CD4-positive, alpha-beta T cell (primary cell): ENCODE results near the gene MYO1D. TPM values are rescaled to one million over a fixed set of nuclear protein-coding genes. Genes with fewer than 3 reads are reported as not detected.
"Not testable (repeated sequence)": the region's sequence is repeated elsewhere in the genome, so short reads cannot be mapped to it uniquely, and the experiment has no call there.

Experiments used
- ATAC-seq: fragments of 200-7000 bp; cut with Tn5 transposase; one replicate; pipeline ENCODE4 v1.10.0; 2022; ENCODE audit warnings: mild to moderate bottlenecking; ENCODE audit not compliant: poor library complexity
- CTCF ChIA-PET: fragments of 350-600 bp; sonication (Branson Sonifier 250); formaldehyde crosslinking; loops from one replicate; lab custom pipeline; 2021; ENCODE audit warnings: antibody characterized with exemption, inconsistent platforms; lab: Charles Lee
- POLR2A ChIA-PET: fragments of 350-600 bp; sonication (Branson Sonifier 250); formaldehyde crosslinking; loops from one replicate; lab custom pipeline; 2021; ENCODE audit warnings: antibody characterized with exemption, inconsistent platforms; lab: Charles Lee
- DNase-seq, 14 experiments: peaks; one replicate each; pipeline ENCODE4 v3.0.0-alpha.2; 2013 to 2020; ENCODE audit warnings: mixed read lengths in 2 of 14
- H3K27ac ChIP-seq, 2 donors: one replicate each; pipeline versions ENCODE4 v1.5.1 to v1.7.0; 2013; ENCODE audit warnings: low read length in 2 of 2, low read depth in 1 of 2, mild to moderate bottlenecking in 1 of 2
- H3K27me3 ChIP-seq, 2 experiments: 1 replicate in 1 of 2; 2 replicates in 1 of 2; pipeline versions ENCODE4 v1.6.1 to v1.7.0; 2013; ENCODE audit warnings: low read length in 2 of 2, control low read depth in 1 of 2, mild to moderate bottlenecking in 1 of 2, moderate library complexity in 1 of 2; ENCODE audit not compliant: insufficient read depth in 2 of 2, control insufficient read depth in 1 of 2
- H3K36me3 ChIP-seq: one replicate; pipeline ENCODE4 v1.6.1; 2013; ENCODE audit warnings: low read length, control low read depth; ENCODE audit not compliant: insufficient read depth
- H3K4me1 ChIP-seq: one replicate; pipeline ENCODE4 v1.6.1; 2013; ENCODE audit warnings: low read length, control low read depth; ENCODE audit not compliant: insufficient read depth
- H3K4me3 ChIP-seq: one replicate; pipeline ENCODE4 v1.5.1; 2013; ENCODE audit warnings: mild to moderate bottlenecking, low read length, moderate library complexity
- H3K9me3 ChIP-seq, 2 experiments: 1 replicate in 1 of 2; 2 replicates in 1 of 2; pipeline versions ENCODE4 v1.6.1 to v1.7.0; 2013; ENCODE audit warnings: low read length in 2 of 2, mild to moderate bottlenecking in 2 of 2, control low read depth in 1 of 2, moderate library complexity in 1 of 2; ENCODE audit not compliant: control insufficient read depth in 1 of 2, insufficient read depth in 1 of 2
- H3K27ac Mint-ChIP-seq: one replicate; pipeline ENCODE4 v1.8.0; 2020; ENCODE audit warnings: mixed read lengths
- H3K27me3 Mint-ChIP-seq: one replicate; pipeline ENCODE4 v1.8.0; 2021; ENCODE audit warnings: mixed read lengths
- H3K36me3 Mint-ChIP-seq: one replicate; pipeline ENCODE4 v1.8.0; 2021; ENCODE audit warnings: low read depth, mixed read lengths
- H3K4me1 Mint-ChIP-seq: one replicate; pipeline ENCODE4 v1.8.0; 2021; ENCODE audit warnings: low read depth, mixed read lengths
- H3K4me3 Mint-ChIP-seq: one replicate; pipeline ENCODE4 v1.8.0; 2020; ENCODE audit warnings: mild to moderate bottlenecking, mixed read lengths
- H3K9me3 Mint-ChIP-seq: one replicate; pipeline ENCODE4 v1.8.0; 2020; ENCODE audit warnings: mixed read lengths
- CTCF ChIP-seq: fragments of 200-600 bp; IDR thresholded peaks from one replicate; pipeline ENCODE4 v1.8.0; 2022; ENCODE audit warnings: antibody characterized with exemption, mild to moderate bottlenecking
- intact Hi-C, 2 experiments: fragments of 100-400 bp; cut with DNase I in 1 of 2; cut with micrococcal nuclease in 1 of 2; formaldehyde crosslinking; loops; one replicate each; pipeline versions ENCODE4 v1.15.1 to v1.9.0; 2023 to 2025; cut with DNase I, micrococcal nuclease
- total RNA-seq, 174 experiments: library from RNA in 2 of 174; stranded (reverse) in 2 of 174; gene quantifications; one replicate each; pipeline ENCODE4 v1.2.3 and lab custom pipeline; 2021 to 2026

Gene MYO1D
- total RNA-seq, 2 experiments from 2014 or later, result 5.8 to 6.4 TPM

GRCh38 chr17:32921017-32921416, 44.1 kb upstream of the MYO1D start:
- POLR2A ChIA-PET, result no interaction called here

GRCh38 chr17:32920293-32920692, 43.4 kb upstream of the MYO1D start:
- intact Hi-C loops, result no loop called here
- H3K4me1 Mint-ChIP-seq, result no peaks in the 10 kb centered on the region
- ChIA-PET POLR2A (no interaction called here), CTCF (interaction anchor here (0.7 kb wide), 1 partner anchor 49 kb away, joined by 3 read pairs; no protein-coding TSS in a partner anchor)
- H3K36me3 Mint-ChIP-seq, result no peaks in the 10 kb centered on the region
- no peak overlapping the region for H3K4me3 Mint-ChIP-seq
- no peak for TF ChIP-seq CTCF
- no peak overlapping the region for H3K4me3 ChIP-seq
- ATAC-seq, result no peak
- no peak overlapping the region for H3K27ac ChIP-seq
- H3K9me3 ChIP-seq, result no peaks in the 10 kb centered on the region
- no peaks in the 10 kb centered on the region for H3K4me1 ChIP-seq
- no peaks in the 10 kb centered on the region for H3K9me3 Mint-ChIP-seq
- H3K36me3 ChIP-seq, result no peaks in the 10 kb centered on the region
- peaks cover 15% of the 10 kb centered on the region for H3K27me3 Mint-ChIP-seq
- no peak for DNase-seq
- H3K27ac Mint-ChIP-seq, result no peak overlapping the region
- peaks cover 0 to 3% of the 10 kb centered on the region in 2 experiments for H3K27me3 ChIP-seq

More at GRCh38 chr17:32921017-32921416, 44.1 kb upstream of the MYO1D start:
- no peaks in the 10 kb centered on the region for H3K9me3 ChIP-seq
- TF ChIP-seq CTCF, result no peak
- H3K4me3 ChIP-seq, result no peak overlapping the region
- CTCF ChIA-PET, result no interaction called here
- no peaks in the 10 kb centered on the region for H3K36me3 Mint-ChIP-seq
- H3K9me3 Mint-ChIP-seq, result no peaks in the 10 kb centered on the region
- no peak overlapping the region for H3K4me3 Mint-ChIP-seq
- H3K36me3 ChIP-seq, result no peaks in the 10 kb centered on the region
- H3K27me3 Mint-ChIP-seq, result peaks cover 22% of the 10 kb centered on the region
- DNase-seq, result no peak
- peaks cover 1 to 6% of the 10 kb centered on the region in 2 experiments for H3K27me3 ChIP-seq
- H3K27ac Mint-ChIP-seq, result no peak overlapping the region
- no peak for ATAC-seq
- intact Hi-C loops, result no loop called here
- H3K4me1 Mint-ChIP-seq, result no peaks in the 10 kb centered on the region
- no peak overlapping the region for H3K27ac ChIP-seq
- H3K4me1 ChIP-seq, result no peaks in the 10 kb centered on the region

DNA sequence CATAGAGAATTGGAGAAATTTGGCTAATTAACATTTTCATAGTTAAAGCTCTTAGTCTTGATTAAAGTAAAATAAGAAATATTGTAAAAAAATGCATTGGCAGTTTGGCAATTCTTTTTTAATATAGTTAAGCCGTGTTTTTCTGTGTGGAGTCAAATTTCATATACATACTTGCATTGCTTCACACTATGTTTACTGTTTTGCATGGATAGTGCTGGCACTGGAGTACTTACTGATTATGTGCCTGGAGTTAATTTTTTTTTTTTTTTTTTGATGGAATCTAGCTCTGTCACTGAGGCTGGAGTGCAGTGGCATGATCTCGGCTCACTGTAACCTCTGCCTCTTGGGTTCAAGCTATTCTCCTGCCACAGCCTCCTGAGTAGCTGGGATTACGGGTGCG, 43.0 kb upstream of the MYO1D start:
- H3K27me3 ChIP-seq, POLR2A ChIA-PET, H3K36me3 Mint-ChIP-seq, H3K36me3 ChIP-seq, H3K27ac ChIP-seq, ATAC-seq, H3K4me3 Mint-ChIP-seq, H3K9me3 ChIP-seq, H3K4me1 Mint-ChIP-seq, H3K4me3 ChIP-seq, H3K4me1 ChIP-seq, H3K27ac Mint-ChIP-seq, H3K9me3 Mint-ChIP-seq, DNase-seq: not testable (repeated sequence)
- intact Hi-C loops, result loop anchor here in 1 of 2 experiments (5.0 kb wide), 1 partner anchor 1492 kb away; no protein-coding TSS in a partner anchor
- peaks cover 11% of the 10 kb centered on the region for H3K27me3 Mint-ChIP-seq
- CTCF ChIA-PET, result interaction anchor here (0.7 kb wide), 1 partner anchor 50 kb away, joined by 3 read pairs; no protein-coding TSS in a partner anchor

DNA sequence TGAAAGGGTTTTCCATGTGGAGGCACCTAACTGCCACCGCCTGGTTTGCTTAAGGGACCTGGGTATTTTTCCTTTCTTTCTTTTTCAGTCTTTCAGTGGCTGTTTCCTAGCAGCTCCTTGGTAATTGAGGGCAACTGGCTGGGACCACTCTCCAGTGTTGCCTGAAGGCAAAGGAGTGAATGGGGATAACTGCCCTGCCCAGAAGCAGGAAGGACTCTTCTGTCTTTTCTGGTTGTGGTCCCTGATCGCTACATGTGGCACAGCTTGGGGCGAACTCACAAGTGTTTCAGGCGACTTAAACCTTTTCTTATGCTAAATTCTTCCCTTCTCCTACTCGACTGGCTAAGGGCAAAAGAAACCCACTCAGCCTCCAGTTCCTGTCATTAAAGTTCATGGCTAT, 40.9 kb upstream of the MYO1D start:
- TF ChIP-seq CTCF, result no peak
- Mint-ChIP-seq H3K36me3 (no peaks in the 10 kb centered on the region), H3K27me3 (peaks cover 5% of the 10 kb centered on the region), H3K9me3 (no peaks in the 10 kb centered on the region), H3K27ac (no peak overlapping the region), H3K4me1 (no peaks in the 10 kb centered on the region), H3K4me3 (no peak overlapping the region)
- no peak for DNase-seq
- no peaks in the 10 kb centered on the region for H3K4me1 ChIP-seq
- no peak for ATAC-seq
- H3K9me3 ChIP-seq, result no peaks in the 10 kb centered on the region
- intact Hi-C loops, result loop anchor here in 1 of 2 experiments (5.0 kb wide), 1 partner anchor 1494 kb away; no protein-coding TSS in a partner anchor
- no peak overlapping the region for H3K27ac ChIP-seq
- POLR2A ChIA-PET, result no interaction called here
- peaks cover 0 to 3% of the 10 kb centered on the region in 2 experiments for H3K27me3 ChIP-seq
- no peaks in the 10 kb centered on the region for H3K36me3 ChIP-seq
- H3K4me3 ChIP-seq, result no peak overlapping the region
- CTCF ChIA-PET, result no interaction called here
